ENCODE measurements around the gene OS9.

Gene OS9

GRCh38 chr12:57749061-57749460 lies 55.1 kb downstream of the OS9 start:
- no peak for TF ChIP-seq CTCF (IDR thresholded peaks at IDR 0.05; ENCODE audit: low read depth, low read length, missing control alignments)
- in situ Hi-C loops (cut with HindIII; ENCODE audit: low sequenced_read_pairs) = no loop called here
- no peak overlapping the region for H3K4me3 ChIP-seq (ENCODE audit: low read depth, low read length)
- DNase-seq (ENCODE audit: low read depth) = no peak

GRCh38 chr12:57750561-57751431 lies 56.9 kb downstream of the OS9 start:
- in situ Hi-C loops (cut with HindIII; ENCODE audit: low sequenced_read_pairs) = no loop called here
- H3K4me3 ChIP-seq (ENCODE audit: low read depth, low read length) = peak overlapping the region; percentile 95

GRCh38 chr12:57751432-57751787 lies 57.5 kb downstream of the OS9 start:
- in situ Hi-C loops (cut with HindIII; ENCODE audit: low sequenced_read_pairs) = no loop called here
- H3K4me3 ChIP-seq (ENCODE audit: low read depth, low read length) = peak overlapping the region; percentile 95
- TF ChIP-seq CTCF (IDR thresholded peaks at IDR 0.05; ENCODE audit: low read depth, low read length, missing control alignments) = no peak
- no peak for DNase-seq (ENCODE audit: low read depth)

More at GRCh38 chr12:57750561-57751431, 56.9 kb downstream of the OS9 start:
- DNase-seq (ENCODE audit: low read depth) = no peak
- no peak for TF ChIP-seq CTCF (IDR thresholded peaks at IDR 0.05; ENCODE audit: low read depth, low read length, missing control alignments)

GRCh38 chr12:57751788-57752667 lies 58.1 kb downstream of the OS9 start, which contains the start of gene CDK4:
TSS of gene CDK4 (minus strand) at chr12:57752310. CDS start at chr12:57751717, 593 bp downstream.
- peak; percentile 99 for DNase-seq (ENCODE audit: low read depth)
- no peak for TF ChIP-seq CTCF (IDR thresholded peaks at IDR 0.05; ENCODE audit: low read depth, low read length, missing control alignments)
- in situ Hi-C loops (cut with HindIII; ENCODE audit: low sequenced_read_pairs) = no loop called here
- H3K4me3 ChIP-seq (ENCODE audit: low read depth, low read length) = peak within 1 kb of the TSS; percentile 95

- no peak for TF ChIP-seq CTCF (IDR thresholded peaks at IDR 0.05; ENCODE audit: low read depth, low read length, missing control alignments)
- in situ Hi-C loops (cut with HindIII; ENCODE audit: low sequenced_read_pairs) = no loop called here
- peak overlapping the region; percentile 95 for H3K4me3 ChIP-seq (ENCODE audit: low read depth, low read length)
- no peak for DNase-seq (ENCODE audit: low read depth)
These were observed 58.7 kb downstream of the OS9 start for GRCh38 chr12:57752668-57753000.

GRCh38 chr12:57753756-57754337 lies 59.9 kb downstream of the OS9 start:
- TF ChIP-seq CTCF (IDR thresholded peaks at IDR 0.05; ENCODE audit: low read depth, low read length, missing control alignments) = no peak
- DNase-seq (ENCODE audit: low read depth) = no peak
- H3K4me3 ChIP-seq (ENCODE audit: low read depth, low read length) = no peak overlapping the region
- in situ Hi-C loops (cut with HindIII; ENCODE audit: low sequenced_read_pairs) = no loop called here
